Measurements from ENCODE around the gene CACNG3. TPM values are rescaled to one million over a fixed set of nuclear protein-coding genes. Genes with fewer than 3 reads are reported as not detected.
"Not testable (repeated sequence)": the region's sequence is repeated elsewhere in the genome, so short reads cannot be mapped to it uniquely, and the experiment has no call there.

Gene CACNG3
- not detected for polyA plus RNA-seq (ENCODE audit: insufficient read length in 10 of 10)
- long read RNA-seq, donor 1, result 0 reads
- long read RNA-seq, donor 2, result 0 reads
- long read RNA-seq, donor 3, result 0 reads
- long read RNA-seq, donor 4, result 0 reads
- long read RNA-seq, donor 5, result 0 reads
- long read RNA-seq, donor 6, result 0 reads
- long read RNA-seq, donor 7, result 0 reads
- long read RNA-seq, donor 8, result 0 reads
- long read RNA-seq, donor 9, result 0 reads

DNA sequence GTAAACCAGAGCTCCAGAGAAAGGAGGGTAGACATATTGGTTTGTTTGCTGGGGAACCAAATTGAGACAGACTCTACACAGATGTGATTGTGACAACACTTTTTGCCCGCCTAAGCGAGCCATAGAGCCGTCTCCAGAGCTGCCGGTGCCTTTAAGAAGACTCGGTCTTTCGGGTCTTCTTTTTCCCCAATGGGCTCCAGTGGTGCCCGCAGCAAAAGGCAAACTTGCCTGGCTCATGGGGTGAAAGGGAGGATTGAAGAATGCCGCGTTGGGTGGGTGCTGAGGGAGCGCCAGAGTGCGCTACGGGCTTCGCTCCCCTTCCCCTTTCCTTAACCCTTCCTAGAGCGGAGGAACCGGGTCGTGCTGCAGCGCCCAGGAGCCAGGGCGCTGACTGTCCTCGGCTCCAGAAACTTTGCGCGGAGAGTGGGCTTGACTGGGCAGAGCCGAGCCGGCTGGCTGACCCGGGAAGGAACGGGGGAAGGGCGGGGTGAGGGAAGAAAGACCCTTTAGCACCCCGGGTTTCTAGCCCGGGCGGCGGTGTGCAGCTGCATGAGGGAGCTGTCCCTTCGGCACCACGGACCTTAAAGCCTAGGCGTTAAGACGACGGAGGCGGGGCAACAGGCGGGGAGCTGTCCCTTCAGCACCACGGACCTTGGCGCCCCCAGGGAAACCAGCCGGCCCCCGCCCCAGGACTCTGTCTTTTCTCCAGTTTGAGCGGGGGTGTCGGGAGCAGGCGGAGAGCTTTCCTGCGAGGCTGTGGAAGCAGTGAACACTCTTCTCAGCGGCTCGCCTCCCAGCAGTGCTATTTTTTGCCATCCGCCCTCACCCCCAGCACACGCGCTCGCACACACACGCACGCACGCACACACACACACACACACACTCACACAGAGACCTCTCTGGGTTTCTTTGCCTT lies at the start of gene CACNG3:
TSS of gene CACNG3 (plus strand) at position 880 of the 916 bp plus-strand sequence. CDS start 420 bp downstream, outside the sequence.
- peak; percentile 28 to 71 (median 44) for DNase-seq

- no peak for DNase-seq
These were observed 49.2 kb upstream of the CACNG3 start for GRCh38 chr16:24206926-24207325.

DNA sequence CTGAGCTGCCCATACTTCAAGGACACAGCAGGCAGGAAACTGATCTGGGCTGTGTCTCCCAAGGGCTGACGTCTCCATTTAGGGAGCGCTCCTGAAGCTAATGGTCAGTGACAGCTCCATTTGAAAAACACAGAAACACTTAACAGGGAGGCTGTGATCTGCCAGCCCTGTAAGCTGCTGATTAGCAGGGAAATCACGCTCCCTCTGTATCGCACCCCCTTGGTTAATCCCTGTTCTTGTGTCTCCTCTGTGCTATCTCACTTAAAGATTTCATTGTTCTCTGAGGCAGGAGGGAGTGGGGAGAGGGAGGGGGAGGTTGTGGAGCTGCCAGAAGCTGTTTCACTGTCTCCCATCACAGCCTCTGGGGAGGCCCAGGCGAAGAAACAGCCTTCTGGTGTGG lies 47.4 kb upstream of the CACNG3 start:
- no peak for DNase-seq

DNA sequence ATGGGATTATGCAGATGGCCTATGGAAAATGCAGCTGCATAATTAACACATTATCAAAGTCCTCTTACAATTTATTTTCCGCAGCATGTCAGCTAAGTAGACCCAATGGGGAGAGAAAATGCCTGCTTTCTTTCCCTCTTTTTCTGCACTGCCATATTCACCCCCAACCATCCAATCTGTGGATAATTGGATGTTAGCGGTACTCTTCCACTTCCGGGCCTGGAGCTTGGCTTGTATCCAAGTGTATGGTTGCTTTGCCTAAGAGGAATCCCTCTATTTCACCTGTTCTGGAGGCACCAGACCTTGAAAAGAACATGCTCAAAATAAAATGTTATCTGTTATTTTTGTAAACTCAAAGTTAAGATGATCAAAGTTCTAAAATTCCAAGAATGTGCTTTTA lies 41.1 kb upstream of the CACNG3 start:
- DNase-seq, result no peak

- no peak for DNase-seq
These were observed 39.2 kb upstream of the CACNG3 start for GRCh38 chr16:24216961-24217360.

DNA sequence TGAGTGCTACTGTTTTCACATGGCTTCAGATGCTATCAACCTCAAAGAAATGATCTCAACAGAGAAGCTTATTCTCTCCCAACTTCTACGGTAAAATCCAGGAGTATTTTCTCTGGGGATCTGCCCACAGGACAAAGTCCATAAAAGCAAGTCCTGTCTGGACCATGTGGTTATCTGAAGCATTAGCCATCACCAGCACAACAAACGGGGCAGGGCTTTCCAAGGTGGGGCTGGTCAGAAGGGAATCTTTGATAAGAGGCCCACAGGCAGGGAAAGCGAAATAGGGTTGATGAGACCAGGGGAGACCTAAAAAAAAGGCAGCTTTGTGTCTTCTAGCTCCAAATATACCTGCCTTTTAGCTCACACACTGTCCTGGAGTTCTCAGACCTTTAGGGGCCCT lies 38.7 kb upstream of the CACNG3 start:
- no peak for DNase-seq

GRCh38 chr16:24218299-24218698 lies 37.8 kb upstream of the CACNG3 start:
- DNase-seq, result no peak

DNA sequence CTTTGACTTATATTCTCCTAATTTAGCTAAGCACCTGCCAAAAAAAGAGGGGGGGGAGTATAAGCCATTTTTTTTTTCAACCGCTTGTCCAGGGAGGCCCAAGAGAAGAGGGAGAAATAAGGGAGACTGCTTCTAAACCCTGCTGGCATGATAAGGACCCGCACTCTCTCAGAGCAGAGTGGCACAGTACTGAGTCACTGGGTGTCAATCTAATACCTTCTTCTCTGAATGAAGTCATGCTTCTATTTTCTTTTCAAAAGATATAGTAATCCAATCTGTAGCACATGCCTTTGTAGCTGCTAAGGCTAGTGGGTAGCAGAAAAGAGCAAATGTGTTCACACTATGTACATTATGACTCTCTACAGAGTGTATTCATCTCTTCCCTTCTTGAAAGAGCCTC lies 34.9 kb upstream of the CACNG3 start:
- DNase-seq, result no peak

- no peak for DNase-seq
These were observed 27.6 kb upstream of the CACNG3 start for GRCh38 chr16:24228514-24228913.

DNA sequence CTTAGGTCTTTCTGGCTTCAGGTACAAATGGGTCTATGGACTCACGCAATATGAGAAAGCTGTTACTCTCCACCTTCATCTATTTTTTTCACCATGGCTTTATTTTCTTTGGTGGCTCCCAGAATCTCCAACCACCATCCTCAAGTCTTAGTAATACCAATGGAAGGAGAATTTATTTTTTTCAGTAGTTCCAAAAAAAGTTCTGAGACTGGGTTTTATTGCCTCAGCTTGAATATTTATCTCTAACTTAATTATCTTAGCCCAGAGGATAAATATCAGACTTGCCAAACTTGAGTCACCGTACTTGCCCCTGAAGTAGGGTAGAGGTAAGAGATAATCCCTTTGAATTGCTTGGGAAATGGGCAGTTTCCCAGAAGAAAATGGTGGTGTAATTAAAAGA lies 23.2 kb upstream of the CACNG3 start:
- no peak for DNase-seq

DNA sequence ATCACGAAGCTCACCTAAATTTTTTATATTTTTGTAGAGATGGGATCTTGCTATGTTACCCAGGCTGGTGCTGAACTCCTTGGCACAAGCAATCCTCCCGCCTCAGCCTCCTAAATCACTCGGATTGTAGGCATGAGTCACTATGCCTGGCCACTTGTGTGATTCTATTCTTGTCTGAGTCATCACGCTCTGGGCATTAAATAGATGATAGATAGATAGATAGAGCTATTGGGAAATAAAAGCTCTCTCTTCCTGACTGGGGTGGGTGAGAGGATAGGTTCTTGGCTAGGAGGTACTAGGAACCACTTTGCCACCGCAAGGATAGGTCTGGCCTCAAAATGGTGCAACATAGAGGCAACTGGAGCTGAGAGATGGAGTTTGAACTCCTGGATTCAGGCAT lies 21.4 kb upstream of the CACNG3 start:
- no peak for DNase-seq

- no peak for DNase-seq
These were observed 20.3 kb upstream of the CACNG3 start for GRCh38 chr16:24235806-24236205.

DNA sequence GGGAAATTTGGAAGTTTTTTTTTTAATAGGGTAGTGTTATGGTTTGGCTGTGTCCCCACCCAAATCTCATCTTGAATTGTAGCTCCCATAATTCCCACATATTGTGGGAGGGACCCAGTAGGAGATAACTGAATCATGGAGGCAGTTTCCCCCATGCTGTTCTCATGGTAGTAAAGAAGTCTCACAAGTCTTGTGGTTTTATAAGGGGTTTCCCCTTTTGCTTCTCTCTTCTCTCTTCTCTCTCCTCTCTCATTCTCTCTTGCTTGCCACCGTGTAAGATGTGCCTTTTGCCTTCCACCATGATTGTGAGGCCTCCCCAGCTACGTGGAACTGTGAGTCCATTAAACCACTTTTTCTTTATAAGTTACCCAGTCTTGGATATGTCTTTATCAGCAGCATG lies 17.3 kb upstream of the CACNG3 start:
- not testable (repeated sequence) for DNase-seq

GRCh38 chr16:24246911-24247607 lies 9.1 kb upstream of the CACNG3 start:
- DNase-seq, result no peak

DNA sequence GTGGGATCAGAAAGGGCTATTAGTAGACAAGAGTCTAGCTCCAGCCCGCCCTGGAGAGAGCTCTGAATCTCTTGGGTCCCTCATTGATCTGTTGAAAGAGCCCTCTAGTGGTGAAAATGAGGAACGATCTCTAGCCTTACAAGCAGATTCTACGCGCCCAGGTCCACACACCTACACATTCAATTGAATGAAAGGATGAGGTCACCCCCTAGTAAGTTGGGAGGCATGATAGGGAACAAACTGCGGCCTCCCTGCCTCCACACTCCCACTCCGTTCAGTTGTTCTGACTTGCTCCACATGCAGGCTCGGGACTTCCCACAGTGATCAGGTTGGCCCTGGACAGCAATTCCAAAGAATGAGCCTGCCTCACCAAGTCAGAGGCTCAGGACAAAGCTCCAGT lies 2.9 kb upstream of the CACNG3 start:
- peak; percentile 1 to 25 (median 4) for DNase-seq

DNA sequence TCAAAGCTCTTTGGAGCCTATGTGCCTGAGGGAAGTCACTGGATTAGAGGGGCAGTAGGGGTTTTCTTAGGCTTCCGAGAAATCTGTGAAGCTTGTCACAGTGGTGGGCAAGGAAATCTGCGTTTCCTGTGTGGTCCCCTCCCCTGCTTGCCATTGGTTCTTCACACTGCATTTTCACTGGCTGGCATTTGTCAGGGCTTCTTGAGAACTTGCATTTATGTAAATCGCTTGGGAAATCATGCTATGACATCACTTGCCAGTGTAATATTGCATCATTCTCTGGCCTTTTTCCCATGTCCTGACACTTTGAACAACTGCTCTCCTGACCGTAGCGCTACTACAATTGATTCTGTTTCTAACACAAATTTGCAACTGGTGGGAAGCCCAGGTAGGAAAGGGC lies 1.8 kb downstream of the CACNG3 start:
- DNase-seq, result no peak

DNA sequence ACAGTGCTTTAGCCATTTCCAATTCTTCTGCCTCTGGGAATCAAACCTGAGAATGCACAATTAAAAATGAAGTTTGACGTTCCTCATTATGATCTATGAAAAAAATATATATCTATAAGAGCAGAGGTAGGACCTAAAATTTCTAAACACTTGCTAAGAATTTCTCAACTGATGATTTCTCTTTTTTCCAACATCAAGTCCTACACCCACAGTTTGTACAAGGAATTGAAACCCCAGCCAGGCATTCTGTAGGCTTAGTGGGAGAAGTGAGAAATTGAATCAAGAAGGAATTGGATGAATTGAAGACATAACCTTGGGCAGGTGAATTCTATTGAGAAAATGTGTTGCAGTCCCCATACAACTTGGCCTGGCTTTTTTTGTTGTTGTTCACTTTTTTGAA lies 2.7 kb downstream of the CACNG3 start:
- no peak for DNase-seq

DNA sequence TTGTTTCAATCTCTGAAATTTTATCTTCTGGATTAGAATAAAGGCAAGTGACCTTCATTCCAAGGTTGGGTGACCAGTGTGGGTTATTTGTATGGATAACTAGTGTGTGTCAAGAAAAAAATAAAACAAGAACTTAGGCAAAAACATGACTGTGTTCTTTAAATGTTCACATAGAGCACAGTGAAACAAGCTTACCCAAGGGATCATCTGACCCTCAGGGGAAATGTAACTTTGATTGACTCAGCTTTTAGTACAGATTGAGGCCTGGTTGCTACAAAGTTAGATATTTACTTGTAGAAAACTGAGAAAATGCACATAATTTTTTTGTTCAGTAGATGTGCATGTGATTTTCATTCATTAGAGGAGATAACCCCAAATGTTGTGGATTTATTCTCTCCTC lies 6.7 kb downstream of the CACNG3 start:
- no peak for DNase-seq

DNA sequence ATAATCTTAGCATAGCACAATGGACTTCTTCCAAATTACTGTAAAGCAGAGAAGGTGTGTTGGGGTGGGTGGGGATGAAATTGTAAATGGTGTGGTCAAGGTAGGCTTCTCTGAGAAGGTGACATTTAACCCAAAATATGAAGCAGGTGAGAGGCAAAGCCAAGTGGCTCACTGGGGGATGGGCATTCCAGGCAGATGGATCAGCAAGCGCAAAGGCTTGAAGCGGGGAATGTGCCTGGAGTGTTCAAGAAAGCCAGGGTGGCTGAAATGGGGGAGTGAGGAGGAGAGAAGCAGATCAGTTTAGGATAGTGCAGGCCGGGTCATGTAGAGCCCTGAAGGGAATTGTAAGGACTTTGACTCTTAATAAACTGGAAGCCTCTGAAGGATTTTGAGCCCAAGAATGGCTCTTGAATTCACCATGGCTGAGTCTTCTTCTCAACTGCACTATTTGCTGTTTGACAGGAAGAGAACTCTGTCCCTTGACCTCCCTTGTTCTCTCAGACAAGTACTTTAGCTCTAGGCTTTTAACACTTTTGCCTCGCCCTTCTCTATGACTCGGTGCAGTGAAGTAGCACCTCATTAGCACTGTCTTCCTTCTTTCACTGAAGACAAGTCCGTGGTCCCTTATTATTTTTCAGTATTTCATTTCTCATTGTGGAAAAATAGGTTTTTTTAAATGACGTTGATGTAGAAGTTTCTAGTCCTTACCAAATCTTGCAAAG lies 14.7 kb downstream of the CACNG3 start:
- DNase-seq, result no peak

GRCh38 chr16:24272379-24272778 lies 16.2 kb downstream of the CACNG3 start:
- DNase-seq, result no peak

- DNase-seq, result no peak
These were observed 17.5 kb downstream of the CACNG3 start for GRCh38 chr16:24273508-24274182.
